Dedifferentiated amniotic fluid mesenchymal stem cell (primary cell): Measurements from ENCODE around the gene POLR3H.
"Not testable (repeated sequence)": the region's sequence is repeated elsewhere in the genome, so short reads cannot be mapped to it uniquely, and the experiment has no call there.

ENCODE experiments used
- DNase-seq: peaks from one replicate; pipeline ENCODE4 v3.0.0-alpha.2; 2016; ENCODE audit errors: extremely low spot score

POLR3H gene

DNA sequence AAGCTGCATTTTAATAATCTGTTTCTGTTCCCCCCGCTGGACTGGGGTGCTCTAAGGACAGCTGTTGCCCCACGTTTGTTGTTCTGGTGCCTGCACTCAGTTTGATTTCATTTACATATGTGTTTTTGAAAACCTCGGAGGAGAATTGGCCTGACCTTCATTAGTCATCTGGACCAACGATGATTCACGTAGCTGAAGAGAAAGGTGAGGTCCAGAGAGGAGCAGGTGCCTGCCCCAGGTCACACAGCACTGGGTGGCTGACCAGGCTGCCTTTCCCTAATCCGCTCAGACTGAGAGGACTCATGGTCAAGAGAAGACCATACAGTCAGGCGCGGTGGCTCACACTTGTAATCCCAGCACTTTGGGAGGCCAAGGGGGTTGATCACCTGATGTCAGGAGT lies 20.3 kb upstream of the POLR3H start:
- no peak for DNase-seq

DNA sequence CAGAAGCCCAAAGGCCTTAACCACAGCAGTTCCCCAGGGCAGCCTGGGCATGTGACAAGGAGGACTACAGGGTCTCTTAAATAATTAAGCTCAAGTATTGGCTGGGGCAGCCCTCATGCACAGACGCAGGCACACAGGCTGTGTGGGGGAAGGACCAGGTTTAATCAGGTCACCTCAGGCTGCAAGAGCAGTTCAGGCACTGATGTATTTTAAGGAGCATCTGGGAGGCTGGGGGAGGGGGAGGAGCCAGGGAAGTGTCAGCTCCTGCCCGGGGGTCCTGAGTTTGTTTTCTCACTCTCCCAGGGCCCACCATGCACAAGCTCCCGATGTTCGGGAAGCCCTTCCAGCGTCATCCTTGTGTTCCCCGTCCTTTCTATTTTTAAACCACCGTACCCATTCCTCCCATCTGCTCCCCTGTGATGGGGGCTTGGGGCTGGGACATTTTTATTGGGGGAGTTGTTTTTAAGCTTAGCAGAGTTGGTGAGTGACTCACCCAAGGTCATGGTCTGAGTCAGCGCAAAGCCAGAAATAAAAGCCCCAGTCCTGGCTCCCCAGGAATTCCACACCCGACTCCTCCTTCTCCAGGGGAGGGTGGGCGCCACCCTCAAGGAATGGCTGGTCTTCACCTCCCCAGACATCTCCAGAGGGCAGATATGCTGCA lies 18.9 kb upstream of the POLR3H start:
- DNase-seq = no peak

DNA sequence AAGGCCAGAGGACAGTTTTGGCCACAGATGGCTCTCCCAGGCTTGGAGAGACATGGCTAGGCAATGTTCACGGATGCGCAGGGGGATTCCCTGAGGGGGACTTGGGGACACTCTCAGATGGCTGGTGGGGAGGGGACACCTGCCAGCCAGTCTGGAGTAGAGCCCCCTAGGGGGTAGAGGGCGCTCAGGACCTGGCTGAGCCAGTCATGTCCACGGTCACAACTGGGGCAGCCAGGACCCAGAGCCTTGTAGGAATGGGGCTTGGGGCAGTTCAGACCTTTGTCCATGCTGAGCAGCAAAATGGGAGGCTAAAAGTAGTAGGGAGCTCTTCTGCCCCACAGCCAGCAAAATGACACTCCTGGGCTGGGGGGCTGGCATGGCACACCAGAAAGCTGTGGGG lies 18.2 kb upstream of the POLR3H start:
- DNase-seq = no peak

DNA sequence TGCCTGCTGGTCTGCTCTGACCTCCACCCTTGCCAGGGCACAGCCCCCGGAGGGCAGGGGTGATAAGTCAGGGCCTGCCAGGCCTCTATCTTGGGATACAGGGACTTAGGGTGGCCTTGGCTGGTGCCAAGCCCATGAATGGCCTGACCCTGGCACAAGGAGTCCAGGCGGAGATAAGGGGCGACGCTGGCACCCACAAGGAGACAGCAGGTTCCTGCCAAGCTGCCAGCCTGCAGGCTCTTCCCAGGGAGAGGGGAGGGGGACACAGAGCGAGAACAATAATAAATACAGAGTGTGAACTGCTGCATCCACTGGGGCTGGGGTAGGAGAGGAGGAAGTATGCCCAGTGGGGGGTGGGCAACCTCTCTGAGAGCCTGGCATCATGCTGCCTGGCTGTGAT lies 17.5 kb upstream of the POLR3H start:
- DNase-seq = no peak

- no peak for DNase-seq
These were observed 17.1 kb upstream of the POLR3H start for GRCh38 chr22:41561335-41561734.

- DNase-seq = no peak
These were observed 15.8 kb upstream of the POLR3H start for GRCh38 chr22:41560095-41560471.

- not testable (repeated sequence) for DNase-seq
These were observed 14.0 kb upstream of the POLR3H start for GRCh38 chr22:41558241-41558630.

DNA sequence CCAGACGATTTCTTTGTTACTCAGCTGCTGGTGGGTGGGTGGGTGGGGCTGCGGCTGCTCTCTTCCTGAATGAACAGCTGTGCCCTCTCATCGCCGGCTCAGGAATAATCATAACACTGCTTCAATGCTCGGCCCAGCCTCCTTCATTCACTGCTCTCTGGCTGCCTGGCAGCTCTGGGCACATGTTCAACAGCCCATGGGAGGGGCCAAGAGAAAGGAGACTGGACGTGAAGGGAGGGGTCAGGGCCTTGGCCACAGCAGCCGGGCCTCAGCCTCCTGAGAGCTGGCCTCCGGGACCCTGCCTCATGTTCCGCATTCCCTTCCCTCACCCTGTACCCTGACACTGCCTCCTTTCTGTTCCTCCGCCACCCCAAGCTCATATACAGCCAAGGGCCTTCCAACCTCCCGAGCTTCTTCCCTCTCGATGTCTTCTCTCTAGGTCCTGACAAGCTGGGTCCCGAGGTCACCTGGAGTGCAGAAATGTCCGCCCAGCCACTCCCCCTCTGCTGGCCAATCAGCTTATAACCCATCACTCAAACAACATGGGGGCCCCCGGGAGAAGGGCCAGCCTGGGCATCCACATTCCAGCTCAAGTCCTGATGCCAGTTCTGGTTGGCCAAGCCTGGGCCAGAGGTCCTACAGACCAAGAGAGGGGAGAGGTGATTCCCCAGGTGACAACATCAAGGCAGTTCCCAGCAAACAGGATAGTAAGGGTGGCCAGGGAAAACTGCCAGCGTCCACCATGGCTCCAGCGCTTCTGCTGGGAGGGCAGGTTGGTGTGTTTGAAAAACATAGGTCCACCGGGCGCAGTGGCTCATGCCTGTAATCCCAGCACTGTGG lies 13.4 kb upstream of the POLR3H start:
- DNase-seq = peak; percentile 88

GRCh38 chr22:41556561-41556960 lies 12.3 kb upstream of the POLR3H start:
- no peak for DNase-seq

DNA sequence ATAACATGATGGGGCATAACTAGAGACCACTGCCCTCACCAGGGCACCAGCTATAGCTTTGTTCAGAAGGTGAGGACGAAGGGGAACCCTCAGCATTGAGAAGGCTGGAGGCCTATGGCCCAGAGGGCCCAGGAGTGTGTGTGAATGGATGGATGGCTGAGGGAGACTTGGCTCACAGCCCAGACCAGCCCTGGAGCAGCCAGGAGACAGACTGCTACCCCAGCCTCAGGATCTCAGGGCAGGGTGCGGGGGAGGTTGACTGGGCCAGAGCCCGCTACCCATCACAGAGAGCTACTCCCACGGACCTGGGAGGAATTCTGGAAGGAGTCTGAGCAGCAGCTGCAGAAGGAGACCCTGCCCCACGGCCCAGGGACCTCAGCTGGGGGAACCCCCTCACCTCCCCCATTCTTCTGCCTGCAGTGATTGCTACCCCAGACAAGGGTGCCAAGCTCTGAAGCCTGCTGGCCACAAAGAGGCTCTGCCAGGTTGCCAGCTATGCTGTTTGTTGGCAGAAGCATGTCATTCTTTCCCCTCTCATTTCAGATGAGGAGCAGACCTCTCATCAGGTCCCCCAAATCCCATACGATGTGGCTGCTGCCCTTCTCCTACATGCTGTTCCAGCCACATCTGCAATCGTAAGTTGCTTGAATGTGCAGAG lies 11.2 kb upstream of the POLR3H start:
- no peak for DNase-seq

- no peak for DNase-seq
These were observed 7.8 kb upstream of the POLR3H start for GRCh38 chr22:41551877-41552582.

GRCh38 chr22:41550952-41551491 lies 6.8 kb upstream of the POLR3H start:
- no peak for DNase-seq

DNA sequence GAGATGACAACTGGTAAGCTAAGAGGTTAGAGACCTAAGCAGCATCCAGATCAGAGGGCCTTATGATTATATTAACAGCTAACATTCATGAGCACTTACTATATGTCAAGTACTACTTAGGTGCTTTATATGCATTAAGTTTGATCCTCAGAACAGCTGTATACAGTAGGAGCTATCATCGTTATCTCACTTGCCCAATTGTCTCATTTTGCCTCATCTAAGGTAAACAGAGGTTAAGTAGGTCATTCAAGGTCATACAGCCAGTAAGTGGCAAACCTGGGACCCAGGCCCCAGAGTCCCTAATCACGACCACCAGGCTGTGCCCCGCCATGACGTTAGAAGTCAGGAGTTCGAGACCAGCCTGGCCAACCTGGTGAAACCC lies 4.6 kb upstream of the POLR3H start:
- no peak for DNase-seq

GRCh38 chr22:41544671-41545476 lies 604 bp upstream of the POLR3H start:
- no peak for DNase-seq

GRCh38 chr22:41542224-41542623 lies 2.0 kb downstream of the POLR3H start:
- no peak for DNase-seq

DNA sequence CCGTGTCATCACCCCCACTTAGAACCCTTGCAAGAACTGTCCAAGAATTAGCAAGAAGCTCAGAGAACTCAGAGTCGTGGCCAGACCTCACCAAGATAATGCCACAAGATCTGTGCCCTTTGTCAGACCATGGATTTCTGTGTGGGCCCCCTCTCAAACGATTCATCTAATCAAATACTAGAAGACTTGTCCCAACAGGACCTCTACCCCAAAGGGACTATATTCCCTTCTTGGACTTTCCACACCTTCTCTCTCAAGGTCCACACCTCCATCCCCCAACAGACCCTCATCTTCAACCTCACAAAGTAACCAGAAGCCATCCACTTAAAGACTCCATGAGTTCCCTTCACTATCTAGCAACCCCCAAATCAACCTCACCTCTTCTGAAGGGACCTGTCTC lies 2.8 kb downstream of the POLR3H start:
- no peak for DNase-seq

DNA sequence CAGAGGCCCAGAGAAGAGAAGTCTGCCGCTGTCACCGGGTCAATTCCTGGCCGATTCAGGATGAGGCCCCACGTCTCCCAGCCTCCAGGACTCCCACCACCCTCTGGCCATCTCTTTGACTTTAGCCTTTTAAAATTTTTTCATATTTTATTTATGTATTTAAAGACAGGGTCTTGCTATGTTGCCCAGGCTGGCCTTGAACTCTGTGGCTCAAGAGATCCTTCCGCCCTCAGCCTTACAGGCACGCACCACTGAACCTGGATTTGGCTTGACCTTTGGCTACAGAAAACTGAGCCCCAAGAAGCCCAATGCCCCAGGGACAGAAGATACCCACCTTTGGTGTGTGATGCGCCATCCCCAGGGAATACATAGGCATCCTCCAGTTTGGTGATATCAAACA lies 3.9 kb downstream of the POLR3H start:
- DNase-seq = no peak

GRCh38 chr22:41540006-41540315 lies 4.3 kb downstream of the POLR3H start:
- DNase-seq = no peak

- DNase-seq = no peak
These were observed 4.9 kb downstream of the POLR3H start for GRCh38 chr22:41539146-41540005.

DNA sequence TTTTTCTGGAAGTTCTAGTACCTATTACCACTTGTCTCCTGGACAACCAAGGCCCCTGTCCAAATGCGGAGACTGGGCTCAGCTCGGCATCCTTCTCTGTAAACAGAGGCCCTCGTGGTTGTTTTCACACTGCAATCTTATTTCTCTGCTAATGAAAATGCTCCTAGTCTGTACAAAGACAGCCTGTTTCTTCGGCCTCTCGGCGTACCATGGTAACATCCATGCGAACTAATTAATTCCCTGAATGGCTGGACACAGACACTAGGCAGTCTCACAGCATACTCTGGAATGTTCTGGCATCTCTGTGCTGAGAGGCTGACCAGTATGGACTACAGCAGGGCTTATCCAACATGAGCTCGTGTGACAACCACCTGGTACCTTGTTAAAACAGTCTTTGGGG lies 5.7 kb downstream of the POLR3H start:
- no peak for DNase-seq
